ENCODE results near the gene GPS2. TPM values are rescaled to one million over a fixed set of nuclear protein-coding genes. Genes with fewer than 3 reads are reported as not detected.

GPS2 gene, protein sequence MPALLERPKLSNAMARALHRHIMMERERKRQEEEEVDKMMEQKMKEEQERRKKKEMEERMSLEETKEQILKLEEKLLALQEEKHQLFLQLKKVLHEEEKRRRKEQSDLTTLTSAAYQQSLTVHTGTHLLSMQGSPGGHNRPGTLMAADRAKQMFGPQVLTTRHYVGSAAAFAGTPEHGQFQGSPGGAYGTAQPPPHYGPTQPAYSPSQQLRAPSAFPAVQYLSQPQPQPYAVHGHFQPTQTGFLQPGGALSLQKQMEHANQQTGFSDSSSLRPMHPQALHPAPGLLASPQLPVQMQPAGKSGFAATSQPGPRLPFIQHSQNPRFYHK
- total RNA-seq: 100 to 1,000 TPM in 1 of 9 donors, 10 to 100 TPM in 8; 51.0 to 118 (median 61.2) TPM
- polyA plus RNA-seq: 10 to 100 TPM; 81.6 to 88.4 TPM
- long read RNA-seq, donor 1, transcript GPS2-202 (10 exons, 1,371 nt): minor isoform, 18 of 139 reads
- long read RNA-seq, donor 1, transcript GPS2-201 (11 exons, 1,379 nt): major isoform, 41 of 139 reads
- long read RNA-seq, donor 1, partial matches to known transcripts: 16 of 139 reads
- long read RNA-seq, donor 1, other reads (novel, unspliced or antisense): 57 of 139 reads
- long read RNA-seq, donor 2, transcript GPS2-201 (11 exons, 1,379 nt): major isoform, 115 of 195 reads
- long read RNA-seq, donor 2, transcript GPS2-202 (10 exons, 1,371 nt): minor isoform, 14 of 195 reads
- long read RNA-seq, donor 2, partial matches to known transcripts: 15 of 195 reads
- long read RNA-seq, donor 2, other reads (novel, unspliced or antisense): 48 of 195 reads
- long read RNA-seq, donor 3, transcript GPS2-201 (11 exons, 1,379 nt): minor isoform, 21 of 156 reads
- long read RNA-seq, donor 3, transcript GPS2-202 (10 exons, 1,371 nt): major isoform, 40 of 156 reads
- long read RNA-seq, donor 3, partial matches to known transcripts: 12 of 156 reads
- long read RNA-seq, donor 3, other reads (novel, unspliced or antisense): 81 of 156 reads

DNA sequence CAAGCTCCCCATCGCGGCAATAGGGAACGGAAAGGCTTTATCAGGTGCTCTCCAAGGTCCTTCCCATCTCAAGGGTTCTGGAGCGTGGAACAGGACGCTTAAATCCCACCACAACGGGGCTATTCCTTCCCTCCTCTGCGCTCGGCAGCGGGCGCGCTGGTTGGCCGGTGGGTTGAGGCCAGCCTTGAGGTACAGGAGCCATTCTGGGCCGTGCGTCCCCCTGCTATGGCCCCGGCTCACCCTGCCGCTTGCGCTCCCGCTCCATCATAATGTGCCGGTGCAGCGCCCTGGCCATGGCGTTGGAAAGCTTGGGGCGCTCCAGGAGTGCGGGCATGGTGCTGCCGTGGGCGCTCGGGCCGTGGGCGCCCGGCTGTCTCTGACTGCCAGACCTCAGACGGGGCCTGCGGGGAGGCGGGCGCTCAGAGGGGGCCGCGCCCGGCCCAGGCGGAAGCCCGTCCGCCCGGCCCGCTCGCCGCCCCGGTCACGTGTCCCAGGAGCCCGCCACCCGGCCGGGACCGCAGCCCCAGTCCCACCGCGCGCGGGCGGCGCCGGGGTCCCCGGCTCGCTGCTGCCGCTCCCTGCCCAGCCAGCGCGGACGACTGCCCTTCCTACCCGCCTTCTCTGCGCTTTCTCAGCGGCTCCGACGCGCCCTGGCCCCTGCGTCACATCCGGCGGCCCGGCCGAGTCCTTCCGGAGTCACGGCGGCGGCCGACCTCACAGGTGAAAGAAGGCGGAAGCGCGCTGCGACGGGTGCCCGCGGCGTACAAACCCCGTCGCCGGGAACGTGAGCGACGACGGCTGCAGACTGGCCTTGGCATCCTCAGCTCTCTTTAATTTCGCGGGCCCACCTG lies at the start of gene GPS2:
Gene GPS2, minus strand, starts transcription at position 642 of the 851 bp plus-strand sequence. Its CDS starts 308 bp downstream, at position 334.
- H3K4me1 ChIP-seq: peaks cover 3 to 51% (median 36%) of the 10 kb centered on the region in 12 donors
- TF ChIP-seq, protein P1, sequence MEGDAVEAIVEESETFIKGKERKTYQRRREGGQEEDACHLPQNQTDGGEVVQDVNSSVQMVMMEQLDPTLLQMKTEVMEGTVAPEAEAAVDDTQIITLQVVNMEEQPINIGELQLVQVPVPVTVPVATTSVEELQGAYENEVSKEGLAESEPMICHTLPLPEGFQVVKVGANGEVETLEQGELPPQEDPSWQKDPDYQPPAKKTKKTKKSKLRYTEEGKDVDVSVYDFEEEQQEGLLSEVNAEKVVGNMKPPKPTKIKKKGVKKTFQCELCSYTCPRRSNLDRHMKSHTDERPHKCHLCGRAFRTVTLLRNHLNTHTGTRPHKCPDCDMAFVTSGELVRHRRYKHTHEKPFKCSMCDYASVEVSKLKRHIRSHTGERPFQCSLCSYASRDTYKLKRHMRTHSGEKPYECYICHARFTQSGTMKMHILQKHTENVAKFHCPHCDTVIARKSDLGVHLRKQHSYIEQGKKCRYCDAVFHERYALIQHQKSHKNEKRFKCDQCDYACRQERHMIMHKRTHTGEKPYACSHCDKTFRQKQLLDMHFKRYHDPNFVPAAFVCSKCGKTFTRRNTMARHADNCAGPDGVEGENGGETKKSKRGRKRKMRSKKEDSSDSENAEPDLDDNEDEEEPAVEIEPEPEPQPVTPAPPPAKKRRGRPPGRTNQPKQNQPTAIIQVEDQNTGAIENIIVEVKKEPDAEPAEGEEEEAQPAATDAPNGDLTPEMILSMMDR (IDR thresholded peaks at IDR 0.05): no peak
- peak; percentile 26 to 87 for TF ChIP-seq POLR2A (IDR thresholded peaks at IDR 0.05)
- ATAC-seq: peak; percentile 78 to 91 (median 89)
- no peaks in the 10 kb centered on the region for H3K9me3 ChIP-seq
- H3K27me3 ChIP-seq: no peaks in the 10 kb centered on the region
- peak within 1 kb of the TSS; percentile 90 to 99 (median 96) for H3K27ac ChIP-seq
- H3K36me3 ChIP-seq: peaks cover 3 to 85% (median 77%) of the 10 kb centered on the region in 9 donors
- intact Hi-C loops (cut with DNase I): no loop called here
- peak; percentile 93 to 97 (median 94) for DNase-seq
- peak within 1 kb of the TSS; percentile 76 to 98 (median 92) for H3K4me3 ChIP-seq
- 0% methylated on average over 29 to 95 of the region's 95 CpGs for WGBS, 4 donors

DNA sequence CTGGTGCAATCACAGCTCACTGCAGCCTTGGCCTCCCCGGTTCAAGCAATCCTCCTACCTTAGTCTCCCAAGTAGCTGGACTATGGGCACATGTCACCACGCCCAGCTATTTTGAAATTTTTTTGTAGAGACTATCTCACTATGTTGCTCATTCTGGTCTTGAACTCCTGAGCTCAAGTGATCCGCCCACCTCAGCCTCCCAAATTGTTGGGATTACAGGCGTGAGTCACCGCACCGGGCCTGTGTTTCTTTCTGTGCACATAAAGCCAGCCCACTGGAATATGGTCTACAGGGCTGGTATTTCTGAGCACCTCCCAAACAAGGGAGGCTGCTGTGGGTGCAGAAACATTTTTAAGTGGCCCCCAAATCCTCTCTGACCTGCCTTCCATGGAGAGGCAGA lies 48.2 kb upstream of the GPS2 start:
- no peak for DNase-seq

DNA sequence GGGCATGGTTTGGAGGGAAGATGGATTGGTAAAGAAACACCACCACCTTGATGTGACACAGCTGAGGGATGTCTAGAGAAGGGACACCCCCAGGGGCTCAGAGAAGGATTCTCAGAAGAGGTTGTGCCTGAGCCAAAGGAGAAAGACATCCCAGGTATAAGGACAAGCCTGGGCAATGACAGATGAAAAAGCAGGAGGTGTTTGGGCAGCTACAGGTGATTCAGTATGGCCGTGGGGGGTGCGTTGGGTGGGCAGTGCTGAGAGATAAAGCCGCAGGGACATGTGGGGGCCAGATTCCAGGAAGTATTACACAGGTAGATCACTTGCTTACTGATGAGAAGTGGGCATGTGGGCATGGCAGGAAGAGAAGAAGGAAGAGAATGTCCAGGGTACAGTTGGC lies 46.7 kb upstream of the GPS2 start:
- no peaks in the 10 kb centered on the region for H3K9me3 ChIP-seq
- H3K27ac ChIP-seq: no peak overlapping the region
- intact Hi-C loops (cut with DNase I): loop anchor here in 1 of 10 donors (10.0 kb wide), 1 partner anchor 143 kb away; no protein-coding TSS in a partner anchor
- H3K36me3 ChIP-seq: no peaks in the 10 kb centered on the region
- TF ChIP-seq, protein P1 (IDR thresholded peaks at IDR 0.05): no peak
- no peak for TF ChIP-seq POLR2A (IDR thresholded peaks at IDR 0.05)
- no peaks in the 10 kb centered on the region for H3K27me3 ChIP-seq
- DNase-seq (no peak), ATAC-seq (no peak)
- no peak overlapping the region for H3K4me3 ChIP-seq
- WGBS, 4 donors: 54 to 69% (median 62%) methylated on average over 3 of the region's 3 CpGs
- H3K4me1 ChIP-seq: no peaks in the 10 kb centered on the region

More for the DNA sequence above, 48.2 kb upstream of the GPS2 start:
- no peaks in the 10 kb centered on the region for H3K27me3 ChIP-seq
- H3K9me3 ChIP-seq: no peaks in the 10 kb centered on the region
- H3K4me1 ChIP-seq: no peaks in the 10 kb centered on the region
- H3K27ac ChIP-seq: no peak overlapping the region
- WGBS, 4 donors: 90 to 99% (median 95%) methylated on average over 3 to 6 of the region's 6 CpGs
- no peak overlapping the region for H3K4me3 ChIP-seq
- TF ChIP-seq, protein P1 (IDR thresholded peaks at IDR 0.05): no peak
- TF ChIP-seq POLR2A (IDR thresholded peaks at IDR 0.05): no peak
- no peaks in the 10 kb centered on the region for H3K36me3 ChIP-seq
- intact Hi-C loops (cut with DNase I): loop anchor here in 1 of 10 donors (10.0 kb wide), 1 partner anchor 141 kb away; no protein-coding TSS in a partner anchor
- no peak for ATAC-seq

All from heart left ventricle (tissue), 16 donors.